BE2C (cell line): ENCODE results near the gene OVOL2.
"Not testable (repeated sequence)": the region's sequence is repeated elsewhere in the genome, so short reads cannot be mapped to it uniquely, and the experiment has no call there.

ENCODE experiments used
- DNase-seq: peaks from one replicate; pipeline ENCODE4 v3.0.0-alpha.2; 2020
- H3K27me3 ChIP-seq: fragments of 250-450 bp; sonication (Bioruptor Pico); 2 replicates; pipeline ENCODE4 v1.5.1; 2020; ENCODE audit warnings: mild to moderate bottlenecking
- H3K36me3 ChIP-seq: fragments of 250-450 bp; sonication (Bioruptor Pico); 2 replicates; pipeline ENCODE4 v1.5.1; 2020; ENCODE audit warnings: mild to moderate bottlenecking
- H3K4me1 ChIP-seq: fragments of 250-450 bp; sonication (Bioruptor Pico); 2 replicates; pipeline ENCODE4 v1.5.1; 2020
- H3K4me3 ChIP-seq: 2 replicates; pipeline ENCODE4 v1.5.1; 2011; ENCODE audit warnings: low read depth, low read length
- H3K9me3 ChIP-seq: fragments of 250-450 bp; sonication (Bioruptor Pico); 2 replicates; pipeline ENCODE4 v1.5.1; 2020
- CTCF ChIP-seq: IDR thresholded peaks from 2 replicates; pipeline ENCODE4 v1.5.1; 2012; ENCODE audit warnings: mild to moderate bottlenecking, low read depth, low read length

Gene OVOL2

GRCh38 chr20:18092890-18093289 lies 35.2 kb upstream of the OVOL2 start:
- Histone ChIP-seq H3K4me3 (no peak overlapping the region), H3K27me3 (peaks cover 35% of the 10 kb centered on the region), H3K4me1 (no peaks in the 10 kb centered on the region), H3K9me3 (no peaks in the 10 kb centered on the region), H3K36me3 (no peaks in the 10 kb centered on the region)
- no peak for DNase-seq
- no peak for TF ChIP-seq CTCF

GRCh38 chr20:18091623-18092022 lies 33.9 kb upstream of the OVOL2 start:
- H3K9me3 ChIP-seq = no peaks in the 10 kb centered on the region
- peaks cover 35% of the 10 kb centered on the region for H3K27me3 ChIP-seq
- TF ChIP-seq CTCF = no peak
- no peaks in the 10 kb centered on the region for H3K4me1 ChIP-seq
- DNase-seq = no peak
- H3K36me3 ChIP-seq = no peaks in the 10 kb centered on the region
- no peak overlapping the region for H3K4me3 ChIP-seq

GRCh38 chr20:18090477-18090876 lies 32.8 kb upstream of the OVOL2 start:
- no peak for TF ChIP-seq CTCF
- Histone ChIP-seq H3K9me3 (no peaks in the 10 kb centered on the region), H3K4me3 (no peak overlapping the region), H3K27me3 (peaks cover 35% of the 10 kb centered on the region), H3K4me1 (no peaks in the 10 kb centered on the region), H3K36me3 (no peaks in the 10 kb centered on the region)
- DNase-seq = no peak

- Histone ChIP-seq H3K4me1 (no peaks in the 10 kb centered on the region), H3K27me3 (peaks cover 35% of the 10 kb centered on the region), H3K4me3 (no peak overlapping the region), H3K9me3 (no peaks in the 10 kb centered on the region), H3K36me3 (no peaks in the 10 kb centered on the region)
- TF ChIP-seq CTCF = no peak
- no peak for DNase-seq
Measured at GRCh38 chr20:18090044-18090443, 32.3 kb upstream of the OVOL2 start.

- not testable (repeated sequence) for H3K9me3 ChIP-seq, DNase-seq, H3K4me3 ChIP-seq, H3K36me3 ChIP-seq, H3K4me1 ChIP-seq
- peaks cover 26% of the 10 kb centered on the region for H3K27me3 ChIP-seq
Measured at GRCh38 chr20:18088841-18089240, 31.1 kb upstream of the OVOL2 start.

- peaks cover 21% of the 10 kb centered on the region for H3K27me3 ChIP-seq
- H3K9me3 ChIP-seq, H3K36me3 ChIP-seq, H3K4me1 ChIP-seq, H3K4me3 ChIP-seq, DNase-seq: not testable (repeated sequence)
Measured at GRCh38 chr20:18088298-18088697, 30.6 kb upstream of the OVOL2 start.

- H3K36me3 ChIP-seq = no peaks in the 10 kb centered on the region
- DNase-seq = no peak
- no peaks in the 10 kb centered on the region for H3K9me3 ChIP-seq
- H3K27me3 ChIP-seq = peaks cover 10% of the 10 kb centered on the region
- no peaks in the 10 kb centered on the region for H3K4me1 ChIP-seq
- TF ChIP-seq CTCF = no peak
- H3K4me3 ChIP-seq = no peak overlapping the region
Measured at GRCh38 chr20:18087054-18087453, 29.3 kb upstream of the OVOL2 start.

GRCh38 chr20:18080836-18081235 lies 23.1 kb upstream of the OVOL2 start:
- not testable (repeated sequence) for DNase-seq, H3K4me1 ChIP-seq, H3K4me3 ChIP-seq, H3K9me3 ChIP-seq, H3K36me3 ChIP-seq, H3K27me3 ChIP-seq
